NCI-H345 treated with DMSO at 0.1 percent for 48 hours (cell line): ENCODE results near the gene GPR155.

Source experiments
- DNase-seq: peaks from one replicate; lab custom pipeline; 2025; ENCODE audit not compliant: unreplicated experiment; lab: John Stamatoyannopoulos, UW

GPR155 gene, protein sequence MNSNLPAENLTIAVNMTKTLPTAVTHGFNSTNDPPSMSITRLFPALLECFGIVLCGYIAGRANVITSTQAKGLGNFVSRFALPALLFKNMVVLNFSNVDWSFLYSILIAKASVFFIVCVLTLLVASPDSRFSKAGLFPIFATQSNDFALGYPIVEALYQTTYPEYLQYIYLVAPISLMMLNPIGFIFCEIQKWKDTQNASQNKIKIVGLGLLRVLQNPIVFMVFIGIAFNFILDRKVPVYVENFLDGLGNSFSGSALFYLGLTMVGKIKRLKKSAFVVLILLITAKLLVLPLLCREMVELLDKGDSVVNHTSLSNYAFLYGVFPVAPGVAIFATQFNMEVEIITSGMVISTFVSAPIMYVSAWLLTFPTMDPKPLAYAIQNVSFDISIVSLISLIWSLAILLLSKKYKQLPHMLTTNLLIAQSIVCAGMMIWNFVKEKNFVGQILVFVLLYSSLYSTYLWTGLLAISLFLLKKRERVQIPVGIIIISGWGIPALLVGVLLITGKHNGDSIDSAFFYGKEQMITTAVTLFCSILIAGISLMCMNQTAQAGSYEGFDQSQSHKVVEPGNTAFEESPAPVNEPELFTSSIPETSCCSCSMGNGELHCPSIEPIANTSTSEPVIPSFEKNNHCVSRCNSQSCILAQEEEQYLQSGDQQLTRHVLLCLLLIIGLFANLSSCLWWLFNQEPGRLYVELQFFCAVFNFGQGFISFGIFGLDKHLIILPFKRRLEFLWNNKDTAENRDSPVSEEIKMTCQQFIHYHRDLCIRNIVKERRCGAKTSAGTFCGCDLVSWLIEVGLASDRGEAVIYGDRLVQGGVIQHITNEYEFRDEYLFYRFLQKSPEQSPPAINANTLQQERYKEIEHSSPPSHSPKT

DNA sequence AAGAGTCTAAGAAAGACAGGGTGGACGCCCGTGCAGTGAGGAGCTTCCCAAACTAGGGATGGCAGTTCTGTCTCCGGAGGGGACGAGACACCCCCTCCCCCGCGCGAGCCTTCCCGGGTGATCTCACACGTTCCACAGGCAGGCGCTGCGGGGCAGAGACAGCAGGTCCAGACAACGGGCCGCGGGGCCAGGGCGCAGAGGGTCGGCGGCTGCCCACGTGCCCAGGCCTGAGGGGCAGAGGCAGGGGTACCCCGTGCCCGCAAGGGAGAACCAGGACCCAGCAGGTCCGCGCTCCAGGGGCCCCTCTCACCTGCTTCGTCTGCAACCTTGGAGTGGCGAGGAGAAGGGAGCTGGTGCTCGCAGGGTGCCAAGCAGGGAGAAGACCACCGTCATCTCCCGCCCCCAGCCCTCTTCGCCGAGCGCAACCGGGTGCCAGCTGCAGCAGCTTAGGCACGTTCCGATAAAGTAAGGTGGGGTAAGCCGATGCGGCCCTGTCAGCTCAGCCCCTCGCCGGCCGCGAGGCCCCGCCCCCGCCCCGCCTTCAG, at the start of gene GPR155:
Gene GPR155 (minus strand): TSS at position 467 of the 545 bp plus-strand sequence. CDS start 5,073 bp downstream, outside the sequence.
- DNase-seq, result no peak

DNA sequence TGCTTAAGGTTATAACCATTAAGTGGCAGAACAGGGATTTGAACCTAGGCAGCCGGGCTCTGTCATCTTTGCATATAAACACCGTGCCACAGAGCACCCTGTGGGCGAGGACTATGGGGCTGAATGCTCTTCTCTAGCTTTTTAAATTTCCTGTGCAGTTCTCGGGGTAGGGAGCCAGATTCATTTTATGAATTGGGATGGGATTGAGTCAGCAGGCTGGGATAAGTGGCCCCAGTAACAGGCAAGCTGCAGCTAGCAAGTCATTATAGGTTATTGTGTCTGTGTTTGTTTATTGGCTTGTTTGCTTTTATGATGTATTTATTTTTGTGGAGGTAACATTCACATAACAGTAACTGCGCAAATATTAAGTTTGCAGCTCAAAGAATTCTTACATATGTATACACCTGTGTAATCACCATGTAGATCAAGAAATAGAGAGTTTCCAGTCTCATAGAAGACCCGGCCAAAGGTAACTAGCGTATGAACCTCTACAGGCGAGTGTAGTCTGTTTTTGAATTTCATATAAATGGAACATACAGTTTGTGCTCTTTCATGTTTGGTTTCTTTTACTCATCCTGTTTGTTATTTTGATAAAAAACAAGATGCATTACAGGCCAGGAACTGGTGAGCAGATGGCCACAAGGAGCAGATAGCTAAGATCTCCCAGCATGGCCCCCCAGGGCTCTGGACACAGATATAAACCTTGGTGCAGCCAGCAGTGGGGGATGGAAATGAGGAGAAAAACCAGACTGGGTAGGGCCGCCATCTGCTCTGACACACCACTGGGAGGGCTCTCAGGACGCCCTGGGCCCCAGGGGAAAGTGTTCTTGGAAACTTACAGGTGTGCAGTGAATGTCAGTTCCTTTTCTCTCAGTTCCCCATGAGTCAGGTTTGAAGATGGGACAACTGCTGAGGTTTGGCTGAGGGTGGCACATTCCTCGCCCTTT, 49.2 kb upstream of the GPR155 start:
- DNase-seq, result peak; percentile 16

DNA sequence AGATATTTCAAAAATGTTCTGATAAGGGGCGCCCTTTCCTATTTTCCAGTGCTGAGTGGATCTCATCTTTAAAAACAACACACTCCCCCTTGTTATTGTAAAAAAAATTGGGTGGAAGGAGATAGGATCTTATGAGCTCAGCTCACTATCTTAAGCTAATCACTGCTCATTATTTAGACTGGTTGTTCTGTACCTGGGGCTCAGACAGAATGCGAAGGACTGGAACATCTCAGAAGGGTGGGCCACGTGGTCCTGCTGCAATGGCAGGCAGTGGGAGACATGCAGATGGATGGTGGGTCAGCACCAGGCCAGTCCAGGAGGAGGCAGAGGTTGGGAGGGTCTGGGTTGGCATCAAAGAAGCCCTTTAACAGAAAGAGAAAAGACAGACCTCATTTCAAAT, 48.3 kb upstream of the GPR155 start:
- no peak for DNase-seq

DNA sequence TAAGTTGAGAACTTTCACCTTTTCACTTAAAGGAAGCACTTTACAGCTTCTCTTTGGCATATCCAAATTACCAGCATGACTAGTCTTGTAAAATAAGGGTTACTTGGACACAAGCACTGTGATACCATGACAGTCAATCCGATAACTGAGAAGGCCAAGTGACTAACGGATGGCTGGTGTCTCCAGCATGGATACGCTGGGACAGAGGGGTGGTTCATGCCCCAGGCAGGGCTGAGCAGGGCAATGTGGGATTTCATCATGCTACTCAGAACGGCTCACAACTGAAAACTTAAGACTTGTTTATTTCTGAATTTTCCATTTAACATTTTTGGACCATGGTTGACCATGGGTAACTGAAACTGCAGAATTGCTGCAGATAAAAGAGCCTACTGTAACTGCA, 43.1 kb upstream of the GPR155 start:
- DNase-seq, result no peak

DNA sequence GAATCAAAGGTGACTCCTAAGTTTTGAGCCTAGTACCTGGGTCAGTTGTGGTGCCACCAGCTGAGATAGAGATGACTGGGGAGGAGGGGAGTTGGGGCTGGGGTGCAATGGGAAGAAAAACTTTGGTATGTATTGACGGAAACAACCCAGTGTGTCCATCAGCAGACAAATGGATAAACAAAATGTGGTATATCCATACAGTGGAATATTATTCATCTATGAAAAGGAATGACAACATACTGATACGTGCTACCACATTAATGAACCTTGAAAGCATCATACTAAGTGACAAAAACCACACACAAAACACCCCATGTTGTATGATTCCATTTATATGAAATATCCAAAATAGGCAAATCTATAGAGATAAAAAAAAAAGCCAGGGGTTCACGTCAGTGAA, 41.1 kb upstream of the GPR155 start:
- DNase-seq, result no peak

DNA sequence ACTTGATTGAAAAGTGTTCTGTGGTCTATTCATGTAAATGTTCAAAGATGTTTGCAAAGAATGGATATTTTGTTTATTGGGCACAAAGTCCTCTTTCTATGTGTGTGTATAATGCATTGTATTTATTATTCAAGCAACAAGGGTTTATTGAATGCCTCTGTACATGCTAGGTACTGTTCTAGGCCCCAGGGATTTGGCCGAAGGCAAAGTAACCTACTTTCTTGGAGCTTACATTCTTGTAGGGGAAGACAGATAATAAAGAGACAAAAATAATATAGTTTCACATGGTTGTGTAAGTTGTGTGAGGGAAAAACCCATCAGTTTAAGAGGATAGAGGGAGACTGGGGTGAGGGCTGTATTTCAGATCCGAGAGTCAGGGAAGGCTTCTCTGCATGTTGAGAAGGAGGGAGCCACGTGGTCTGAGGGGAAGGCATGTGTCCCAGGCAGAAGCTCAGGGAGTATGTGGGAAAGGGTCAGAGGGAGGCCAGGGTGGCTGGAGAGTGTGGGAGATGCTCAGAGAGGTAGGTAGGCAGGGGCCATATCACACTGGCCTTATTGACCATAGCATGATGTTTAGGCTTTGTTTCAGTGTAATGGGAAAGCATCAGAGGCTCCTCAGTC, 40.4 kb upstream of the GPR155 start:
- DNase-seq, result no peak

DNA sequence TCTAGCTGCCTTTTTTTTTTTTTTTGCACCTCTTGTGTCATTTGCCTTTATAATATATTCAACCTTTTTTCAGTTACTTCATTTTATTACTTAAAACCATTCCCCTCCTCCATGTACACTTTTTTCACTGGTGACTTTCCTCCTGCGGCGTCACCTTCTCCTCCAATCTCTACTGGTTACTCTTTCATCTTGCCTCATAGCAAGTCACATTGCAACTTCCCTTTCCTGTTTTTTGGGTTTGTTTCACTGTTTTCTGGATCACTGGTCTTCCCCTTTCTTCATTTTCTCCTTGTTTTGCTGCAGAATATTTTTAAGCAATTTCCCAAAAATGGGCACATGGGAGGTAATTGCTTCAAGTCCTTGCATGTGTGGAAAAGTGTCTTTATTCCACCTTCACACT, 37.7 kb upstream of the GPR155 start:
- no peak for DNase-seq

DNA sequence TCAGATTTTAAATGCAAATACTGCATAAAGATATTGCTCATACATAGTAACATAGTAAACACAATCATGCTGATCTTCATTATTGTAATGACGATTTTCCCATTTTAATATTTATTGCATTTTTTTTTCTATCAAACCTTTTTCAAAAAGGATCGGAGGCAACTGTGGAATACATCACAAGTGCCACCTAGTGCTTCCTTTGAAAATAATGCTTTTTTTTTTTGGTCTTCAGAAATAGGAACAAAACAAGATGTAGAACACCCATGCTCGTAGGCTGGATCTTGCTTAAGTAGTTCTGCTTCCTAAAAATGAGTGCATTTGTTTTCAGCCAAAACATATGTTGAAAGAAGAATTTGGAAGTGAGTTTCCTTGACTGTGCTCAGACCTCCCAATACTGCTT, 35.7 kb upstream of the GPR155 start:
- no peak for DNase-seq

DNA sequence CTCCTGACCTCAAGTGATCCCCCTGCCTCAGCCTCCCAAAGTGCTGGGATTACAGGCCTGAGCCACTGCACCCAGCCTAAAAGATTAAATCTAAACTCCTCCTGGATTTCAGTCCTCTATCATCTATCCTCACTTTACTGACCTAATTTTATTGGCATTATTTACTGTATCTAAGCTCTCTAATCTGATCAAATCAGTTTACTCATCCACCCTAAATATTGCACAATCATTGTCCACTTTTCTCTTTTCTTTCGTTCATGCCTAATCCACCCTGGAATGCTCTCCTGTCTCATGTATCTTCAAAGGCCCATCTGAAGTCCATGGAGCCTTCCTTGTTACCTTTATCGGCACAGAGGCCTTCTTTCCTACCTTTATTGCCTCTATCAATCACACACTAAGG, 31.6 kb upstream of the GPR155 start:
- no peak for DNase-seq

DNA sequence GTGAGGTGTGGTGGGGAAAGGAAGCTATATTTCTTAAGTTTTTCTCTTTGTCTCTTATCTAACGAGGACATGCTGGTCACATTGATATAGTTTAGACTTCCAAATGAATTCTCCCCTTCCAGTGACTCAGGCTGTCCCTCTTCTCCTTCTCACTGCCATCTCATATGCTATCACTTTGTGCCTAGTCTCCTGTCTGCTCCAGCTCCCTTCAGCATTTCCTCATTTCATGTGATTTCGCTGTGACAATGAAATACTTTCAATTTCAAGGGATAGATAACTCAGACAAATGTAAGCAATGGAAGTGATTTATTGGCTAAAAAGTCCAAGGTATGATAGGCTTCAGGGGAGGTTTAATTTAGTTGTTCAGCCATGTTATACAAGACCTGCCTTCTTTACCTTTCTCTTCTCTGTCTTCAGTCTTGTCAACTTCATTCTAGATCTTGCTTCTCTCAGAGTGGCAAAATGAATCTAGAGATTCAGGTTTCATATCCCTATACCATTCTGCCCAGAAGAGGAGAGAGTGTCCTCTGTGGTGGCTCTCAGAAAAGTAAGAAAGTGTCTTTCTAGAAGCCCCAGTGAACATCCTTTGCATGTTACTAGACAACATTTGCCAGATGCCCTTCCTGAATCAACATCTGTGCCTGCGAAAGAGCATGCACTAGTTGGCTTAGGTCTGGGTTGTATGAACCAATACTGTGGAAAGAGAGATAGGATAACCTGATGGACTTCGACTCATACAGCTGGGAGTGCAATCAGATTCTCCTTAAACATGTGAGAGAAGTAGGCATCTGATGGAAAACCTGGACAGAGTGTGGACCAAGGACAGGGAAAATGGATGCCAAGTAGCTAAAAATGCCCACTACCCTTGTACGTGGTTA, 29.9 kb upstream of the GPR155 start:
- DNase-seq, result no peak

DNA sequence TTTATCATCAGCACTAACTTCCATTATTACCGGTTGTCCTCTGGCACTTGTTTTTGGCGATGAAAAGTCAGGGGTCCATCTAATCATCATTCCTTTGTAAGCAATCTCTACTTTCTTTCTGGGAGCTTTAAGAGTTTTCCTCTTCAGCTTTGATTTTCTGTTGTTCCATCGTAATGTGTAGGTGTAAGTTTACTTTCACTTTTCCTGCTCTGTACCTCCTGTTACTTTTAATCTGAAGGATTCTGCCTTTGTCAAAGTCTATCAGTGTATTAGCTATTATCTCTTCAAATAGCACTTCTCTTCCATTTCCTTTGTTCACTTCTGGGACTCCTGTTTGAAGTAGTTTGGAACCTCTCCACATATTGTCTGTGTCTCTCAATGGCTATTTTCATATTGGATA, 25.5 kb upstream of the GPR155 start:
- no peak for DNase-seq

DNA sequence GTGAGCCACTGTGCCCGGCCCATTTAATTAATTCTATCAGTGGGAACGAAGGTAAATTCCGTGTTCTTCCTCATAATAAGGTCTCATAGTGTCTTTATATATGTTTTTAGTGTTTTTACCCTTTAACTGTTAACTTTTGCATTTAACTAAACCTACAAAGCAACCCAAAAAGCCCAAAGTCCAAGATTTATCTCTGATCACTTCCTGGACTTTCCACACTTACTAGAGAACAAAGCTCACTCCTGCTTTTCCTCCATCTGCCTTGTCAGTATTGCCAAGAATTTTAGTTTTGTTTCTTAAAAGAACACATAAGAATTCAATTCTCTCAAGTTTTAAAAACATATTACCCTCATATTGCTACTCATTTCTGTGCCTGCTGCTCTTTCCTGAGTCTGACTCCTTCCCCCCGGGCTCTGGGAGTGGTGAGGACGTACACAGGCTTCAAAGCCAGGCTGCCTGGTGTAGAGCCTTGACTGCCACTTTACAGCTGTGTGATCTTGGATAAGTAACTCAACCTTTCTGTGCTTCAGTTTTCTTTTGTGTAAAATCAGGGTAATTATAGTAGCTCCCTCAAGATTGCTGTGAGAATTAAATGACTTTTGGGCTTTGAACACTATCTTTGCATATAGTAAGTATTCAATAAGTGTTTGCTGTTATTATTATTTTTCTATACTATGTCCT, 24.9 kb upstream of the GPR155 start:
- no peak for DNase-seq

DNA sequence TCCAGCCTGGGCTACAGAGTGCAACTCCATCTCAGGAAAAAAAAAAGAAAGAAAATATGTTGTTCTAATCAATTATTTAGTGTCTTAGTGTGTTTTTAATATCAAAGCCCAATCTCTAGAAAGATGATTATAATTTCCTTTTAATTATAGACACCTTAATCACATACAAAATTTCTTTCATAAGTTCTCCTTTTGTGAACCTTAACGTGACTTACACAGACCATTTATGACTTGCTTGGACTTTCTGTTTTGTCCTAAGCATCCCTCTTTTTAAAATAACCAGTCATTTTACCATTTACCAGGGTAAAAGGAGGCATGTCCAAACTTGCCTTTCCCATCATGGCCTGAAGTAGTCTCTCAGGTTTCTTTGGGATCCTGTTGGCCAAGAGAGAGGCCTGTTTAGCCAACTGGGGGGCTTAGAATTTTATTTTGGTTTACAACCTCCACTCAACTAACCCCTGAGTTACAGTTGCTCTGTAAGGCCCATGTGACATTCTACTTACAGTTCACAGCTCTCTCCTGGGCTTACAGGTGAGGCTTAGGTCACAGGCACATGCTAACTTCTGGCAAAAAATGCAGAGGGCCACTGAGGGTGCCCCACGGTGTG, 23.9 kb upstream of the GPR155 start:
- no peak for DNase-seq

DNA sequence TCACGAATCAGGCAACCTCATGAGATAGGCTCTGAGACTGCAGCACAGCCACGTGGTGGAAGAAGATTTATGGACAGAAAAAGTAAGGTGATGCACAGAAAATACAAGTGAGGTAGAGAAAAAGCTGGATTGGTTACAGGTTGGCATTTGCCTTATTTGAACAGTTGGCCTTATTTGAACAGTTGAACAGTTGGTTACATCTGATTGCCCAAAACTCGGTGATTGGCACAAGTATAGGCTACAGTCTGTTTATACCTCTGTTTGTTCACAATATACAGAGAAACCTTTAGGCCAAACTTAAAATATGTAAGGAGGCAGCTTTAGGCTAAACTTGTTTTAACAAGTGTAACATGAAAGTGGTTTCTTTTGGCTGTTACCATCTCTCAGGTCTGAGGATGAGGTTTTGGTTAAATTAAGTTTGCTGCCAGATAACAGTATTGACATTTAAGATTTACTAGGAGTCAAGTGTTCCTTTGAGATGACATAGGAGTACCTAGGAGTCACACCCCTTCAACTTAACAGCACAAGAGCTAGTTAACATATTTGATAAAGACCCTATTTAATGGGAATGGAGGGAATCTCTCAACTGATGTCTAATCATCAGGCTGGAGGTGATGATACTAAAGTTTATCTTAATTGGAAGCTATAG, 16.5 kb upstream of the GPR155 start:
- no peak for DNase-seq

DNA sequence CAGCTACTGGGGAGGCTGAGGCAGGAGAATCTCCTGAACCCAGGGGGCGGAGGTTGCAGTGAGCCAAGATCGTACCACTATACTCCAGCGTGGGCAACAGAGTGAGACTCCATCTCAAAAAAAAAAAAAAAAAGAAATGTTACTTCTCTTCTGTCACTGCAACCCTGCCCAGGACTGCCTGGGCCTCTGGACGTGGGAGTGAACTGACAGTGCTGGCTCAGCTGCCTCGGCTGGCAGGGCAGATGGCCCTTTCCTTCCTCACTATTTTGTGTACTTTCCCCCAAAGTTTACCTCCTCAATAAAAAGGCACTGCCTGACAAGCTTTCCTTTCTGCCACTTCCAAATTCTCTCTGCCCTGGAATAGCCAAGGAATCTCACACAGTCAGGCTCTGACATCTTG, 12.5 kb upstream of the GPR155 start:
- no peak for DNase-seq

DNA sequence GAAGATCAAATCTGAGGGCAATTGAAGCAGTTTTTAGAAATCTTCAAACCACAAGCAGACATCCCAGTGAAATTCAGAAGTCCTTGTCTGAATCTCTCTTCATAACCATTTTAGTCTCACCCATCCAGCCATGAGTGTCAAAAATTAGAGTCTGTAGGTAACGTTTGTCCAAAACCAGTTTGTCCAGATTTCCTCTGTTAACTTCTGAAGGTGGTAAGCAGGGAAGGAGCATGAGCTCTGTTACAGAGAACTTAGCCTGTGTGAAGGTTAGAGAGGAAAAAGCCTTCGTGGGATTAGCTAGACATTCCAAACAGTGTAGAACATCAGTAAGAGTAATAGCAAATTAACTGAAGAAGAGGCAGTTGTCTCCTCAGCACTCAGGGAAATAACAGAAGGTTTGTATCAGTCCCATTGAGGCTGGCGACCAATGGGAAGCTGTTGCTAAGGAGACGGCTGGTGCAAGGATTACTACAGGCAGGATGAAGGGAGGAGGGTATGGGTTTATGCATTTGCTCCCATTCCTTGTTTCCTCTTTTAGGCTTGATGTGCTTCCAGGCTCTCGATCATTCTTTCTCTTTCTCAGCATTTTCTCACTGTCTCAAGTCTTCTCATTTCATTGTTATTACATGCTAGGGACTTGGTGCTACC, 8.7 kb upstream of the GPR155 start:
- DNase-seq, result no peak

DNA sequence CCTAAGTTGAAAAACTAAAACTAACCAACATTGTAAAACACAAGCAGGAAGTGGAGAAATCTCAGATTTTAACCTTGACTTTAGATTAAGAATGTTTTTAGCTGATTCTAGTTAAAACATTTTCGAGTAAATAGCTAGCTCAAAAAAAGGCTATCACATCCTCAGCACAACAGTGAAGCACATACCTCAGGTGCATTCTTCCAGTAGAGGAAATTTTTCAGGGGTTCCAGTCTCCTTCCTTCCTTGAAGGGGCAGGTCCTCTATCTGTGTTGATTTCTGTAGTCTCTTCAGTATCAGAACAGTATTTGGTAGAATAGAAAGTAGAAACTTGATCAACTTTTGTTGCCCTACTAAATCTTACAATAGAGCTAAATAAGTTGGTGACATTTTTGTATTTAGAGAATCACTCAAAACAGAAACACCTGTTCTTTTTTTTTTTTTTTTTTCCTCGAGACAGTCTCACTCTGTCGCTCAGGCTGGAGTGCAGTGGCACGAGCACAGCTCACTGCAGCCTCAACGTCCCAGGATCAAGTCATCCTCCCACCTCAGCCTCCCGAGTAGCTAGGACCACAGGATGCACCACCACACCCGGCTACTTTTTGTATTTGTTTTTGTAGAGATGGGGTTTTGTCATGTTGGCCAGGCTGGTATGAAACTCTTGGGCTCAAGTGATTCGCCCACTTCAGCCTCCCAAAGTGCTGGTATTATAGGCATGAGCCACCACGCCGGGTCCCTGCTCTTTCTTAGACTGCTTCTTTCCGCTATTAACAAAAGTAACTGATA, 6.9 kb upstream of the GPR155 start:
- DNase-seq, result no peak
